ENCODE data around the gene PSTK.

PSTK gene

GRCh38 chr10:123013456-123014419 lies 33.5 kb downstream of the PSTK start:
- Histone ChIP-seq H2AFZ (ENCODE audit: low read depth, low read length) (no peak overlapping the region), H4K20me1 (ENCODE audit: insufficient read depth, low read length) (no peaks in the 10 kb centered on the region), H3K4me3 (ENCODE audit: low read length) (no peak overlapping the region), H3K27me3 (ENCODE audit: low read depth, low read length) (no peaks in the 10 kb centered on the region), H3K79me2 (ENCODE audit: low read length) (peaks cover 4% of the 10 kb centered on the region; the same call in 1 of the 2 replicates), H3K4me2 (ENCODE audit: low read length) (no peak overlapping the region), H3K9me3 (ENCODE audit: insufficient read depth, low read length) (no peaks in the 10 kb centered on the region), H3K36me3 (replicated peaks; ENCODE audit: low read depth, low read length) (no peaks in the 10 kb centered on the region), H3K9ac (ENCODE audit: low read length) (no peak overlapping the region), H3K27ac (ENCODE audit: low read length) (no peak overlapping the region), H3K4me1 (ENCODE audit: low read length) (peaks cover 8% of the 10 kb centered on the region; the same call in 1 of the 2 replicates)
- TF ChIP-seq CTCF (IDR thresholded peaks at IDR 0.05; ENCODE audit: low read depth, low read length): no peak
- no peak for TF ChIP-seq EZH2phosphoT487 (IDR thresholded peaks at IDR 0.05; ENCODE audit: low read depth)

GRCh38 chr10:123014772-123015171 lies 34.6 kb downstream of the PSTK start:
- H3K9me3 ChIP-seq (ENCODE audit: insufficient read depth, low read length): no peaks in the 10 kb centered on the region
- no peak for TF ChIP-seq EZH2phosphoT487 (IDR thresholded peaks at IDR 0.05; ENCODE audit: low read depth)
- no peak for TF ChIP-seq CTCF (IDR thresholded peaks at IDR 0.05; ENCODE audit: low read depth, low read length)
- no peak overlapping the region for H3K9ac ChIP-seq (ENCODE audit: low read length)
- no peak overlapping the region for H3K4me3 ChIP-seq (ENCODE audit: low read length)
- no peak overlapping the region for H3K27ac ChIP-seq (ENCODE audit: low read length)
- H3K79me2 ChIP-seq (ENCODE audit: low read length): 0 out of 2 replicates have a peak, but pooled peaks cover under 1% of the 10 kb centered on the region
- H4K20me1 ChIP-seq (ENCODE audit: insufficient read depth, low read length): no peaks in the 10 kb centered on the region
- no peaks in the 10 kb centered on the region for H3K36me3 ChIP-seq (replicated peaks; ENCODE audit: low read depth, low read length)
- H2AFZ ChIP-seq (ENCODE audit: low read depth, low read length): no peak overlapping the region
- no peak overlapping the region for H3K4me2 ChIP-seq (ENCODE audit: low read length)
- H3K4me1 ChIP-seq (ENCODE audit: low read length): peaks cover 7% of the 10 kb centered on the region; the same call in 1 of the 2 replicates
- H3K27me3 ChIP-seq (ENCODE audit: low read depth, low read length): no peaks in the 10 kb centered on the region

GRCh38 chr10:123016228-123016627 lies 36.0 kb downstream of the PSTK start:
- H3K36me3 ChIP-seq (replicated peaks; ENCODE audit: low read depth, low read length): no peaks in the 10 kb centered on the region
- H3K4me1 ChIP-seq (ENCODE audit: low read length): no peaks in the 10 kb centered on the region
- H3K4me3 ChIP-seq (ENCODE audit: low read length): no peak overlapping the region
- H3K9ac ChIP-seq (ENCODE audit: low read length): no peak overlapping the region
- H3K27ac ChIP-seq (ENCODE audit: low read length): no peak overlapping the region
- no peaks in the 10 kb centered on the region for H3K9me3 ChIP-seq (ENCODE audit: insufficient read depth, low read length)
- H2AFZ ChIP-seq (ENCODE audit: low read depth, low read length): no peak overlapping the region
- no peak for TF ChIP-seq CTCF (IDR thresholded peaks at IDR 0.05; ENCODE audit: low read depth, low read length)
- H4K20me1 ChIP-seq (ENCODE audit: insufficient read depth, low read length): no peaks in the 10 kb centered on the region
- no peak overlapping the region for H3K4me2 ChIP-seq (ENCODE audit: low read length)
- H3K79me2 ChIP-seq (ENCODE audit: low read length): no peaks in the 10 kb centered on the region
- no peaks in the 10 kb centered on the region for H3K27me3 ChIP-seq (ENCODE audit: low read depth, low read length)

- TF ChIP-seq CTCF (IDR thresholded peaks at IDR 0.05; ENCODE audit: low read depth, low read length) (no peak), EZH2phosphoT487 (IDR thresholded peaks at IDR 0.05; ENCODE audit: low read depth) (no peak)
- no peak overlapping the region for H3K9ac ChIP-seq (ENCODE audit: low read length)
- no peak overlapping the region for H3K27ac ChIP-seq (ENCODE audit: low read length)
- H2AFZ ChIP-seq (ENCODE audit: low read depth, low read length): no peak overlapping the region
- H3K9me3 ChIP-seq (ENCODE audit: insufficient read depth, low read length): no peaks in the 10 kb centered on the region
- H4K20me1 ChIP-seq (ENCODE audit: insufficient read depth, low read length): no peaks in the 10 kb centered on the region
- no peaks in the 10 kb centered on the region for H3K4me1 ChIP-seq (ENCODE audit: low read length)
- H3K27me3 ChIP-seq (ENCODE audit: low read depth, low read length): no peaks in the 10 kb centered on the region
- no peak overlapping the region for H3K4me2 ChIP-seq (ENCODE audit: low read length)
- no peak overlapping the region for H3K4me3 ChIP-seq (ENCODE audit: low read length)
- H3K79me2 ChIP-seq (ENCODE audit: low read length): no peaks in the 10 kb centered on the region
- no peaks in the 10 kb centered on the region for H3K36me3 ChIP-seq (replicated peaks; ENCODE audit: low read depth, low read length)
Measured at GRCh38 chr10:123017421-123018165, 37.4 kb downstream of the PSTK start.

Data from OCI-LY3 (cell line).